Hypothalamus (tissue), 51 donors: ENCODE data around the gene IFI27L2.
"Not testable (repeated sequence)": the region's sequence is repeated elsewhere in the genome, so short reads cannot be mapped to it uniquely, and the experiment has no call there.

Experiments
- DNase-seq, 51 donors: peaks; one replicate each; lab custom pipeline; 2025; lab: John Stamatoyannopoulos, UW

IFI27L2 gene, protein sequence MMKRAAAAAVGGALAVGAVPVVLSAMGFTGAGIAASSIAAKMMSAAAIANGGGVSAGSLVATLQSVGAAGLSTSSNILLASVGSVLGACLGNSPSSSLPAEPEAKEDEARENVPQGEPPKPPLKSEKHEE

DNA sequence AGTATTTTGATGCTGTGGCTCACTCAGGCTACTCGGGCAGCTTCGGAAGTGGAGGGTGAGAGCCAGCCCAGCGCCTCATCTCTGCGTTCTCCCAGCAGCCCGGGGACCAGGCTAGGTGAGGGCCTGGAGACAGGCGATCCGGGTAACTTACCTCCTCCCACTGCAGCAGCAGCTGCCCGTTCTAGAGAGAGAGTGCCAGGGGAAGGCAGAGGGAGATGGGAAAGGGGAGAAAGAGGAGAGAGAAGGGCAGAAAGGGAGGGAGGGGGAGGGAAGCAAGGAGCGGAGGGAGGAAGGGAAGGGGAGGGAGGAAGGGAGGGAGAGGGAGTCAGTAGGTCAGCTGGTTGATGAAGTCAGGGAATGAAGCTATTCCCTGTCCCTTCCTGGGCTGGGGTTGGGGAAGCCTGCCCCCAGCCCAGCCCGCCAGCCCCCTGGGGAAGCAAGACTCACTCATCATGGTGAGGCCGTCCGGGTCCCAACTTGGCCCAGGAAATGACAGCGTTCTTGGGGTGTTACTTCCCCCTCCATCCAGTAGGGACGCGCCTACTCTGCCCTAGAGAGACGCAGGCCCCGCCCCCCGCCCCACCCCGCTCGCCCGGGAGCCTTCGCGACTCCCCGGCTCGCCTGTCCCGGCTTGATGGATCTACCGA, at the start of gene IFI27L2:
TSS of gene IFI27L2 (minus strand) at position 494 of the 647 bp plus-strand sequence. CDS start at position 454, 40 bp downstream.
- DNase-seq: peak; percentile 27 to 92 (median 79)

DNA sequence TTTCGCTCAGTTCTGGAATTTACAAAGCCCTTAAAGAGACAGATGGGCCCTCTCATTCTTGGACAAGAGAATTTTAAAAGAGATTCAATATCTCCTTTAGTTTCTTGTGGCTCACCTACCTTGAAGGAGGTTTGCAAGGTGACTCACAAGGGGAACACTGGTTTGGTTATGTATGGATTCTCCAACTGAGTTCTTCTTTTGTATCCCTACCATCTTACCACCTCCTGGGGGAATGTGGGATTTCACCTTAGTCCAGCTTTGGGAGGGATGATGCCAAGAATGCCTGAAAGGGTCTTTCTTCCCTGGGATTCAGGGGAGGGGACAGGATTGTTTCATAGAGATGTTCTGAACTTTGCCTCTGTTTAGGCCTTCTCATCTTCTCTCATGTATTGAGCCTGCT, 48.4 kb upstream of the IFI27L2 start:
- no peak for DNase-seq

DNA sequence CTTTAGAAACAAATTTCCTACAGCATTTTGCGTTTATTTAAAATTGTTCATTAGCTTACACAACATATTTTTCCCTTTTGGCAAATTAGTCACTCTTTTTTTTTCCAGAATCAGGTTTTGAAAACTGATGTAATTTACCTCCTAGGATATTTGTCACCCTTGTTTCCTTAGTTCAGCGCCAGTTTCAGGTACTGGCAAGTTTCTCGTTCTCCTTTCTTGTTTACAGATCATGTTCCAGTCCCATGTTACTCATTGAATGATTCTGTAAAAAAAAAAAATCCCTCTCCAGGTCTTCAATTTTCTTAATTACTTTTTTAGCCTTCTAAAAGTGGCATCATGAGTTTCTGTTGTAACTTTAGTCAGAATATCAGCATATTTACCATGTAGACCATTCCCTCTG, 47.4 kb upstream of the IFI27L2 start:
- no peak for DNase-seq

DNA sequence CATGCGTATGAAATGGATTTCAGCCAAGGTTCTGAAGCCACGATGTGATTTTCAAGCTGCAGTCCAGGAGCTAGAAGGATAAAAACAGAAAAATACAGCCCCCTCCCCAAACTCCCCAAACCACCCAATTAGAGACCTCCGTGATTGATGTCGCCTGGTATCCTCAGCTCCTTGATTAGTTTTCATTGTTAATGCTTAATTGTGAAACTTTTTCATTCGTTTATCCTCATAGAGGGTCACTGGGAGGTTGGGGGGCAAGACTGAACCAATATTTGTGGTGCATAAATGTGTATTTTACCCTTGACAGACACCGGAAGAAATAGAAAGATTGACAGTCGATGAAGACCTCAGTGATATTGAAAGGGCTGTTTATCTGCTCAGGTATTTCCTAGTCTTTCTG, 46.3 kb upstream of the IFI27L2 start:
- peak in 2 of 51 donors; percentile 16 to 40 for DNase-seq

DNA sequence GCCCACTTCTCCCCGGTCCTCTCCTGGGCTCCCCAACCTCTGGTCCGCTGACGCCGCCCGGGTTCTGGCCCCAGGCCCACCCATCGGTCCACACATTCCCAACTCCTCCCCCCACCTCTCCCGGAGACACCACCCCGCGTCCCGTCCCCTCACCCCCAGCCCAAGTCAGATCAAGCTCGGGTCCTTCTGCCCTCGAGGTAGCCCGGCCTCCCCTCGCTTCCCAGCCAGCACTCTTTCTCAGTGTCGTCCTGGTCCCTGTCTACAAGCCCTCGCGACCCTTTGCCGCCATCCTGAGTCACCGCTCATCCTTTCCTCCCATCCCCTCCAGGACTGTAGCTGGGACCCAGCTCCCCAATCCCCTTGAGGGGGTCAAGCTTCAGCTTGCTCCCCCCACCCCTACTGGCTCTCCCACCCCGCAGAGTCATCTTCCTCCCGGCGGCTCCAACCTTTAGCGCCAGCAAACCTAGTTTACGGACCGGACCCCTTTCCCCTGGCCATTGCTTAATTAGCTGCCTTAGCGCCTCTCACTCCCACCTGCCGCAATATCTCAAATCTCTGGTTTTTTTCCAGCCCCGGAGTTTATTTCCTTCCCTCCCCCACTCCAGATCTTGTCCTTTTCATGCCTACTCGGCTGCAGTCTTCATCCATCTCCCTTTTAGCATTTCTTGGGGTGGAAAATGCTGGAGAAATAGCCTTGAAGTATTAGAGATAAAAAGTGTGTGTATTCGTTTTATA, 45.8 kb upstream of the IFI27L2 start:
- peak in 17 of 51 donors; percentile 15 to 58 (median 22) for DNase-seq

DNA sequence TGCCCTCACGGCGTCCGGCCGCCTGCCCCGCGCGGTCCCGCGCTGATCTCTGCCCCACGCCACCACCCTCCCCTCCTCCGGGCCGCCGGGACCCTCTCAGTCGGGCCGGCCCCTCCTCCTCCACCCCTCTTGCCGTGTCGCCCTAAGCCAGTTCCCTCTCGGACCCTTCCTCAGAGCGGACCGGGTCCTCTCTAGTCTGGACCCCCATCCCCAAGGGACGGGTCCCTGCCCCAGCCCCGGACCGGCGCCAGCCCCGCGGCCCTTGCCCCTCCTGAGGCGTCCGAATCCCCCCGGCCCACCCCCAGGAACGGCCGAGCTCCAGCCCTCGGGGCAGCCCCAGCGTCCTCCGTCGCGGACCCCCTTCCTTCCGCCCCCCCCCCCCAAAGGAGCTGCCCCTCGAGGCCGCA, 45.2 kb upstream of the IFI27L2 start:
- peak in 6 of 51 donors; percentile 22 to 65 (median 55) for DNase-seq

DNA sequence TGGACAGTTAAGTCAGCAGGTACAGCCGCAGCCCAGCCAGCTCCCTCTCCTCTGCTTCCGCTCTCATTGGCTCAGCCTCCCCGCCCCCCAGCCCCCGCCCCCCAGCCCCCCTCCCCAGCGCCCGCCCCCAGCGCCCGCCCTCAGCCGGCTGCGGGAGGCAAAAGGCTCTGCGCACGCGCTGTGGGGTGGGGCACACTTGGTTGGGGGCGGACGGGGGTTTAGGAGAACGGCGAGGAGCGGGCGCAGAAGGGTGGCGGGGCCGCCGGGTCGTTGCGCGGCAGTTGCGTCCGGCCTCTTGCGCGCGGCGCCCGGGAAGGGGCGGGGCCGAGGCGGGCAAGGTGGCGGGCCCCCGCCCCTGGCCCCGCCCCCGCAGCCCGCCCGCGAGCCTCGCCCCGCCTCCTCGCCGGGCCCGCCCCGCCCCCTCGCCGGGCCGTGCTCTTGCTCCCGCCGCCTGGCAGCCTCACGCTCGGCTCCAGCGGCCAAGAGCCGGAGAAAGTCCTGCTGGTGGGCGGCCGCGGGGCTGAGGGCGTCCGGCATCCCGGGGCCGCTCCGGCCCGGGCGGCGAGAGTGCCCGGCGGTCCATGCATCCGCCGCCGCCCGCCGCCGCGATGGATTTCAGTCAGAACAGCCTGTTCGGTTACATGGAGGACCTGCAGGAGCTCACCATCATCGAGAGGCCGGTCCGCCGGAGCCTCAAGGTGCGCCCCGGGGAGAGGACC, 44.6 kb upstream of the IFI27L2 start, which contains the start of gene PPP4R4:
TSS of gene PPP4R4 (plus strand) at position 438 of the 719 bp plus-strand sequence. CDS start at position 582, 144 bp downstream.
- peak in 50 of 51 donors; percentile 42 to 94 (median 82) for DNase-seq

DNA sequence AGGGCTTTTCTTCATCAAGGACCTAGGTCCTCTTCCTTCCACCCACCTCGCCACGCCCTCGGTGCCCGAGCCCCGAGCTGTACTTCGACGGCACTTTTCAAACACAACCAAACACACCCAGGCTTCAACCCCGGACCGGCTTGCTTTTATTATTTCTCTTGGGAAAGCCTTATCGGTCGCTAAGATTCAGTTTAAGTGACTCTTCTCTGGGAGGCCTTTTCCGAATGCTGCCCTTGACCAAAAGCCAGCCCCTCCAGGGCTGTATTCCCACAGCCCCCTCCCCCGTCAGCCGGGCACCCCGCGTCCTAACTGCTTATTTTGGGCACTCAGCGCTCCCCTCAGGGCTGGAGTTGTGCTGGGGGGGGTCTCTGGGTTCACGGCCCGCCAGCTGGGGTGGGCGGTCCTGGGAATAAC, 44.1 kb upstream of the IFI27L2 start:
- peak in 5 of 51 donors; percentile 30 to 63 (median 37) for DNase-seq

DNA sequence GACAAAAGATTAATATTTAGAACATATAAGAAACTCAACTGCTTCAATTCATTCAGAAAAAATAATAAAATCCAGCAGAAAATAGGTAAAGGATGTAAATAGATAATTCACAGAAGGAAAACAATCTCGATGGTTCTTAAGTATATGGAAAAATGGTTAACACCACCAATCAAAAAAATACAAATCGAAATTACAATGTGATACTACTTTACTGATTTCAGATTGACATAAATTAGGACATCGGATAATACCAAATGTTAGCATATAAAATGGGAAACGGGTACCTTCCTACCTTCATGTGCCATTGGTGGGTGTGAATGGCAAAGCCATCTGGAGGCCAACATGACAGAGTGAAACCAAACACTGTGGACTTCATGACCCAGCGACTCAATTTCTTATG, 43.1 kb upstream of the IFI27L2 start:
- DNase-seq: no peak

DNA sequence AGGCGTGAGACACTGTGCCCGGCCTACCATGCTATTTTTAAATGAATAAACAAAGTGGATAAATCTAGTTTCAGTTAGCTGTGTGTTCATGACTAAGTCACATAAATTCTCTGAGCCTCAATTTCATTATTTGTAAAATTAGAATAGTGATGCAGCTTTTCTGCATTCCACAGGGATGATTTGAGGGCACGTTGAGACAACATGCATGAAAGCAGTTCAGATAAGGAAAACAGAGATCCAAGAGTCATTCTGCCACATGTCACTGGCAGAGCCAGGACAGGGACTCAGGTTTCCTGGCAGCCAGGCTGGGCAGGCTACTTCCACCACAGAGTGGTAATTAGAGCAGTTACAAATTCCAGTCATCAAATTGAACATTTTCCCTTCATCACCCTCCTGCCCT, 41.8 kb upstream of the IFI27L2 start:
- no peak for DNase-seq

DNA sequence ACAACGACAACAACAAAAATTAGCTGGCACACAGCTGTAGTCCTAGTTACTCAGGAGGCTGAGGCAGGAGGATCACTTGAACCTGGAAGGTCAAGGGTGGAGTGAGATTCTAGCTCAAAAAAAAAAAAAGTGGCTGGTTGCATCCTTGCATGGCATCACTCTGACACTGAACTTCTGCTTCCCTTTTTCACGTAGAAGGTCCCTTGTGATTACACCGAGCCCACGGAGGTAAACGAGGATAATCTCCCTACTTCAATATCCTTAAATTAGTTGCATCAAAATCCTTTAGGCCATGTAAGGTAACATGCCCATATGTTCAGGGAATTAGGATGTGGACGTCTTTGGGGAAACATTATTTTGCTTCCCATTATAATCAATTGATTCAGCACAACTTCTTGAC, 40.7 kb upstream of the IFI27L2 start:
- DNase-seq: no peak

DNA sequence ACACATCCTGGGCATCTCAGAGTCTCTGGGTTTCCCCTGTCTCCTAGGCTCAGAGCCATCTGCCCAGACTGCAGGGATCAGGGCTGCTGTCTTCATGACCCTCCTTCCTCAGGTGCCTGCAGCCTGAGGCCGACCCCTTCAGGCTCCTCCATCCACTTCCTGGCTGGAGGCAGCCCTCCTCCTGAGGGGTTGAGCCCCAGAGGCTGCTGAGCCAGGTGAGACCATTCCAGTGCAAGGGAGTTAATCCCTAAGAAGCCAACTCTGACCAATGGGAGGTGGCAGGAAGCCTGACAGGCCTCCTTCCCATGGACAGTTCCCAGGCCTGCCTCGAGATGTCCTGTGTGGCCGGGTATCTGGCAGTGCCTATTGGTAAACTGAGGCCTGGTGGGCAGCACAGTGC, 36.3 kb upstream of the IFI27L2 start:
- DNase-seq: no peak

DNA sequence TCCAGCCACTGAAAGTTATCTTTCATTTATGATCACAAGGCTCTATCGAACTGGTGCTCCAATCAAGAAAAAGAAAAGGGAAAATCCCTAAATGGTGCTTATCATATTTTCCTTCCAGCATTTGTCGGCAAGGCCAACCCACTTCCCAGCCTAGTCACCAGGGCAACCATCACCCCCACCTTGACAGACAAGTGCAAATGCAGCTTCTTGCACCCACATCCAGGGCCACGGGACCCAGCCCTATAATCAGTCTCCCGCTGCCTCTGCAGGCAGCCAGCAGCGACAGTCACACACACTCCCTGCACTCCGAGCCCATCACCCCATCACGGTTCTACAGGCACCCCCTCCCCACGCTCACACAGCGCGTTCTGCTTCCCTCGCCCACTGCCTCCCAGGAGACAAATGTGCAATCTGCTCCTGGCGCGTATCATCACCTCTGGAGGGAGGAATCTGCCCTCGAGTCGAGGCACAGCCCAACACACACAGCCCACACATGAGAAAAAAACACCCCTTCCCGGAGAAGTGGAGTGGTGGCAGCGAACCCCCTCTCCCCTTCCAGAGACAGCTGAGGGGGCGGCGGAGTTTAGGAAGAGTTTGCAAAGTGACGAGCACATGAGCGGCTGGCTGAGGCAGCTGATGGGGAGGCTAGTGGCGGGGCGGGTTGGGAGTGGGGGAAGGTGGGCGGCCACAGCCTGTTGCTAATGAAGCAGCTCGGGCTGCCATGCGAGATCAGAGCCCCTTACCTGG, 35.5 kb upstream of the IFI27L2 start:
- DNase-seq: peak in 10 of 51 donors; percentile 8 to 82 (median 48)

DNA sequence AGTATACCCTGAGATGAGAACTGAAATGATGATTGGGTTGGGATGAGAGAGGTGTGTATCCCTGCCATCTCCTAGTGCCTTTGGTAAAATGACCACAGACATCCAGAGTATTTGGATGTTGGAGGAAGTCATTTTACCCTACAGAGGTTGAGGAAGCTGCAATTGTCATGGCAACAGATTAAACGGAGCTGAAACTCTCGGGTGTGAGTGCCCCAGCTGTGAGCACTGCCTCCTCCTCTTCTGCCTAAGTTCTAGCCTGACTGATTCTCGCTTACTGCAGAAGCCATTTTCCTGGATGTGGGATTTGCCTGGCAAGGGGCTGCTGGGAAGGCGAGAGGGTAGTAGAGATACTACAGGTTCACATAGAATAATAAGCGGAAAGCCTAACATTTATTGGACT, 34.4 kb upstream of the IFI27L2 start:
- DNase-seq: peak in 1 of 51 donors; percentile 27

DNA sequence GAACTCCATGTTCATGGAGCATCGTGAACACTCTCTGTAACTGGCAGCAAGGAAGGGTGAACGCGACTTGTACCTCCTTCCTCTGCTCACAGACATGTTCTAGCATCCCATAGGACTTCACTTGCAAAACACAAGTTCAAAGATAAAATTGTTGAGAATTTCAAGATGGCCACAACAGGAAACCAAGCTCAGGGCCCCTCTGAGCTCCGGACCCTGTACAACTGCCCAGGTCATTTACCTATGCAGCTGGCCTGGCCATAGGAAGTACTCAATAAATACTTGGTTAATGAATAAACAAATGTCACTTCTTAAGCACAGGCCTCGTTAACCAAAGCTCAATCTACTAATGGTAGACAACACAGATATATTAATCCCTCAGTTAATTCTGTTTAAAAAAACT, 33.1 kb upstream of the IFI27L2 start:
- DNase-seq: no peak

DNA sequence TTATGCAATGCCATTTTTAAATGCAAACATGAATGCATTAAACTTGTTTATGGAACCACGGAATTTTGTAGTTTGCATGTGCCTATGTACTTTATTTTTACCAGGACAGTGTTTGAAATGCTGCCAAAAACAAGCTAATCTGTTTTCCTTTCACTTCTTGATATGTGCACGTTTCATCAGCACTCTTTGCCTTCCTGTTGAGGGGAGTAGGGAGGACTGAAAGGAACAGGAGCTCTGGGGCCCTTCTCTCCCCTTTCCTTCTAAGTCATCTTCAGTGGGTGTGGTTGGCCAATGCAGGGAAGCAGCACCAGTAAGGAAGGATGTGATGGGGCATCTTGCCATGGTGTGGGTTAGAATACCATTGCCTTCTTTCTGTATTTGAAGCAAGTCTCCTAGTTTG, 32.6 kb upstream of the IFI27L2 start:
- no peak for DNase-seq

DNA sequence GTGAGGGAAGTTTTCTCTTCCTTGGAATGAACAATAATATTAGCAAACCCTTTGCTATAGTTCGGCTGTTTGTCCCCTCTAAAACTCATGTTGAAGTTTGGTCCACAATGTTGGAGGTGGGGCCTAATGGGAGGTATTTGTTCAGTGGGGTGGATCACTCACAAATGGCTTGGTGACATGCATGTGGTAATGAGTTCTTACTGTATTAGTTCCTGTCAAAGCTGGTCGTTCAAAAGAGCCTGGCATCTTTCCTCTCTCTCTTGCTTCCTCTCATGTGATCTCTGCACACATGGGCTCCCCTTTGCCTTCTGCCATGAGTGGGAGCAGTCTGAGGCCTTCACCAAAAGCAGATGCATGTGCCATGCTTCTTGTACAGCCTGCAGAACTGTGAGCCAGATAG, 31.7 kb upstream of the IFI27L2 start:
- DNase-seq: no peak

DNA sequence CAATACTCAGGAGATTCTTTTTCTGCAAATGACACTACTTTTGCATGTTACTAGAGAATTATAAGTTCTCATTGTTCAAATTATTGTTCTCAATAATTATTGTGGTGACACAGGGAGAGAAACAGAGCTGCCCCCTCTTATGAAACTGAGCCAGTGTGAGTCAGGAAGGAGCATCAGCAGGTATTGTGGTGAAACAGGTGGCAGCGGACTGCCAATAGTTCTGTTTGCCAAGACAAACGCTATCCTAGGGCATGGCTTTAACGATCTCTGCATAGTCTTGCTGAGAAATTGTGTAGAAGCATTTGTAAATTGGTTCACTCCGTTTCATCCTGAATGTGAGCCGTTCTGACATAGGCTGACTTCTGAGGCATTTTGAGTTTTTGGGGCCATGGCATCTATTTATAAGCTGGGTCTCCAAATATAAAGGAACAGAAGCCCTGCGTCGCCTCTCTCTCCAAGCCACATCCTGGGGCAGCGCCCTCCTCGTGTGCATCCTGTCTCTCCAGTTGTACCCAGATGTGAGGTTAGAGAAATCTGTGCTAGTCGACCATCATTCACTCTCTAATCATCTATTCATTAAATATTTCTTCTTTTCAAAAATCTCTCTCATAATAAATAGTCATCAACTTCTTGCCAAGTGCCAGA, 29.0 kb upstream of the IFI27L2 start:
- peak in 1 of 51 donors; percentile 25 for DNase-seq

DNA sequence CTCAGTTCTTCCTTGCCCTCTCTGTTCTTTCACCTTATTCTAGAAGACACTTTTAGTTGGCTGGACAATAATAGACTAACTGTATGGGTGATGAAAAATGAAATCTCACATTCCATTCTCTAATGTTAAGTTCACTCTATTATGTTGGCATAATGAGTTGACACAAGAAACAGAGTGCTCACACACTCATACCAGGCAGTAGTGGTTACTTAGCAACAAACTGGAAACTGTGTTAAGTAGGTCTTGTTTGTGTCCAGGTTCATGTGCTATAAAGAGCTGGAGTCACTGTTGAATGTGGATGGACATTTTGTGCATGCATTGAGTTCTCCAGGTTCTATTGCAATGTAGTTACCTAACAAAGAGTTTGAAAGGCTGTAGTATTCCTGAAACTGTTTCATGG, 27.8 kb upstream of the IFI27L2 start:
- no peak for DNase-seq

DNA sequence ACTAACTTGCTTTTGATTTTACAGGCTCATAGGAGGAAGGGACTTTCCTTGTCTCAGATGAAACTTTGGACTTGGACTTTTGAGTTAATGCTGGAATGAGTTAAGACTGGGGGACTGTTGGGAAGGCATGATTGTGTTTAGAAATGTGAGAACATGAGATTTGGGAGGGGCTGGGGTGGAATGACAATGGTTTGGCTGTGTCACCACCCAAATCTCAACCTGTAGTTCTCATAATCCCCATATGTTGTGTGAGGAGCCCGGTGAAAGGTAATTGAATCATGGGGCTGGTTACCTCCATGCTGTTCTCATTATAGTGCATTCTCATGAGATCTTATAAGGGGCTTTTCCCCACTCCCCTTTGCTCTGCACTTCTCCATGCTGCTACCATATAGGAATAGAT, 26.7 kb upstream of the IFI27L2 start:
- not testable (repeated sequence) for DNase-seq
